Esophagus muscularis mucosa (tissue), 4 donors: ENCODE measurements around the gene ENAM. TPM values are rescaled to one million over a fixed set of nuclear protein-coding genes. Genes with fewer than 3 reads are reported as not detected.
"Not testable (repeated sequence)": the region's sequence is repeated elsewhere in the genome, so short reads cannot be mapped to it uniquely, and the experiment has no call there.

ENCODE experiments used
- DNase-seq: peaks from one replicate; pipeline ENCODE4 v3.0.0-alpha.2; 2017; ENCODE audit errors: extremely low spot score
- H3K27ac ChIP-seq, 4 donors: fragments of 200-600 bp; sonication (generic); replicated peaks in 1 of 4; 1 replicate in 3 of 4; 2 replicates in 1 of 4; pipeline ENCODE4 v1.5.1; 2016 to 2019; ENCODE audit warnings: mild to moderate bottlenecking in 1 of 4
- H3K27me3 ChIP-seq, 4 donors: fragments of 200-600 bp; sonication (generic); one replicate each; pipeline versions ENCODE4 v1.5.1 to v1.6.0; 2016 to 2019
- H3K36me3 ChIP-seq, 4 donors: fragments of 200-600 bp; sonication (generic); one replicate each; pipeline ENCODE4 v1.5.1; 2016 to 2019
- H3K4me1 ChIP-seq, 4 donors: fragments of 200-600 bp; sonication (generic); one replicate each; pipeline ENCODE4 v1.5.1; 2016 to 2019
- H3K4me3 ChIP-seq, 4 donors: fragments of 200-600 bp; sonication (generic); 1 replicate in 2 of 4; 2 replicates in 2 of 4; pipeline ENCODE4 v1.5.1; 2016 to 2019; ENCODE audit warnings: mild to moderate bottlenecking in 4 of 4, moderate library complexity in 1 of 4
- H3K9me3 ChIP-seq, 4 donors: fragments of 200-600 bp; sonication (generic); 1 replicate in 3 of 4; 2 replicates in 1 of 4; pipeline ENCODE4 v1.5.1; 2016 to 2019
- EP300 ChIP-seq: sonication (generic); formaldehyde crosslinking; IDR thresholded peaks from one replicate; pipeline ENCODE4 v1.6.1; 2017; ENCODE audit warnings: antibody characterized with exemption
- POLR2A ChIP-seq: fragments of 450-650 bp; IDR thresholded peaks from one replicate; pipeline ENCODE4 v1.6.1; 2017; ENCODE audit warnings: antibody characterized with exemption, moderate library complexity, mild to moderate bottlenecking, low read depth
- POLR2AphosphoS5 ChIP-seq, 2 donors: sonication (generic); formaldehyde crosslinking; IDR thresholded peaks; one replicate each; pipeline ENCODE4 v1.6.1; 2017; ENCODE audit warnings: antibody characterized with exemption in 2 of 2
- WGBS: methylation state at CpG from one replicate; pipeline ENCODE4 v1.1.5; 2018; 5-methylcytosine and 5-hydroxymethylcytosine counted together
- intact Hi-C: fragments of 100-400 bp; cut with DNase I; formaldehyde crosslinking; loops from one replicate; pipeline ENCODE4 v1.15.1; 2023
- total RNA-seq, 4 donors: library from RNA; depleted of rRNA; stranded (reverse); fragments of >200 nt; gene quantifications; one replicate each; pipeline versions ENCODE4 v1.1.0 to v1.2.1, GENCODE V29; 2016
- TF ChIP-seq, protein P1 (sequence below), 3 experiments: fragments of 200-600 bp in 2 of 3; fragments of 450-650 bp in 1 of 3; sonication (generic) in 2 of 3; IDR thresholded peaks; one replicate each; pipeline ENCODE4 v1.5.1; 2017 to 2019; ENCODE audit warnings: antibody characterized with exemption in 3 of 3, mild to moderate bottlenecking in 2 of 3, moderate library complexity in 1 of 3

ENAM gene
- total RNA-seq, 4 donors from 2014 or later = not detected

DNA sequence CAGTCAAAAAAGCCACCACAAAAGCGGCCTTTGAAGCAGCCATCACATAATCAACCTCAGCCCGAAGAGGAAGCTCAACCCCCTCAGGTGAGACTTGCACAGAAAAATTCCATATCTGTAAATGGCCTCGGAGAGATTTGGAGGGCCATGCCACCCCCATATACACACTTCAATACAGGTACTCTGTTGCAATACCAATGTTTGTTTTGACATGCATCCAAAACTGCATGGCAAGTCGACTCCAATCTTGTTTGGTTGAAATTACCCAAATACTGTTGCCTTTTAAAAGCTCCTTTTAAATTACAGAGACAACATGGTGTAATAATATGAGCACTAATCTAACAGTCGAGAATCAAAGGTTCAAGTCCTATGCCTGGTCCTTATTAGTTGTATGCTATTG is 5.9 kb downstream of the ENAM start:
- DNase-seq = no peak
- H3K36me3 ChIP-seq = no peaks in the 10 kb centered on the region
- intact Hi-C loops = no loop called here
- WGBS = 92% methylated on average over 5 of the region's 5 CpGs
- no peaks in the 10 kb centered on the region for H3K9me3 ChIP-seq
- H3K27me3 ChIP-seq = no peaks in the 10 kb centered on the region
- peaks cover 6 to 15% (median 10%) of the 10 kb centered on the region in 4 donors for H3K4me1 ChIP-seq
- TF ChIP-seq, protein P1, sequence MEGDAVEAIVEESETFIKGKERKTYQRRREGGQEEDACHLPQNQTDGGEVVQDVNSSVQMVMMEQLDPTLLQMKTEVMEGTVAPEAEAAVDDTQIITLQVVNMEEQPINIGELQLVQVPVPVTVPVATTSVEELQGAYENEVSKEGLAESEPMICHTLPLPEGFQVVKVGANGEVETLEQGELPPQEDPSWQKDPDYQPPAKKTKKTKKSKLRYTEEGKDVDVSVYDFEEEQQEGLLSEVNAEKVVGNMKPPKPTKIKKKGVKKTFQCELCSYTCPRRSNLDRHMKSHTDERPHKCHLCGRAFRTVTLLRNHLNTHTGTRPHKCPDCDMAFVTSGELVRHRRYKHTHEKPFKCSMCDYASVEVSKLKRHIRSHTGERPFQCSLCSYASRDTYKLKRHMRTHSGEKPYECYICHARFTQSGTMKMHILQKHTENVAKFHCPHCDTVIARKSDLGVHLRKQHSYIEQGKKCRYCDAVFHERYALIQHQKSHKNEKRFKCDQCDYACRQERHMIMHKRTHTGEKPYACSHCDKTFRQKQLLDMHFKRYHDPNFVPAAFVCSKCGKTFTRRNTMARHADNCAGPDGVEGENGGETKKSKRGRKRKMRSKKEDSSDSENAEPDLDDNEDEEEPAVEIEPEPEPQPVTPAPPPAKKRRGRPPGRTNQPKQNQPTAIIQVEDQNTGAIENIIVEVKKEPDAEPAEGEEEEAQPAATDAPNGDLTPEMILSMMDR (IDR thresholded peaks at IDR 0.05) = no peak
- TF ChIP-seq POLR2A = no peak
- no peak for TF ChIP-seq EP300
- TF ChIP-seq POLR2AphosphoS5 (IDR thresholded peaks at IDR 0.05) = no peak
- H3K27ac ChIP-seq = no peak overlapping the region
- H3K4me3 ChIP-seq = no peak overlapping the region

DNA sequence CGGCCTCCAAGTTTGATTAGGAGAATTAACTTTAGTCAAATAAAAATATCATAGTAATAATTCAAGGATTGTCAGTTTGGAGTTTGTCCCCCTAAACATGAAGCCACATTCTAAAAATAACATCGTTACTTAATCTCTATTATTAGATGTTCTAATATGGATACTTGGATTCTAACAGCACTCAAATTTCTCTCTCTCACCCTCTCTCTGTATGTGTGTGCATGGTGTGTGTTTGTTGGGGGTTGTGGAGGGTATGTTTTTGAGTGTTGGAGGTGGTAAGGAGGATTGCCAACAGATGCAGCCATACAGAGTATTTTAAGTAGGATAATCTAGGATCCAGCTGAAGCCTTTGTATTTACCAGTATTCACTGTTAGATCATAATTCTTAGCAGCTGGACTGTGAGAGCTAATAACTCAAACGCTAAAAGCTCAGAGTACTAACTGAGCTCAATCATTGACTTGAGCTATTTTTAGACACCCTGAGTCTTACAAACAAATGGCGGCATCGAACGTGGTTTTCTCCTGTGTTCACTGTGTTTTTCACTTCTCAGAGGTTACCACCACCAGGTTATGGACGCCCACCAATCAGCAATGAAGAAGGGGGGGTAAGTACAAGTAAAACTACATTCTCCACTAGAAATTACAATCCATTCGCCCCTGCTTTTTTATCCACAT is 8.8 kb downstream of the ENAM start:
- H3K36me3 ChIP-seq = no peaks in the 10 kb centered on the region
- peak overlapping the region in 1 of 4 donors; percentile 5 for H3K27ac ChIP-seq
- peak overlapping the region in 3 of 4 donors; percentile 12 to 16 (median 14) for H3K4me3 ChIP-seq
- H3K27me3 ChIP-seq = no peaks in the 10 kb centered on the region
- intact Hi-C loops = no loop called here
- no peaks in the 10 kb centered on the region for H3K9me3 ChIP-seq
- no peak for DNase-seq
- WGBS = 32% methylated on average over 8 of the region's 8 CpGs
- TF ChIP-seq, protein P1 (IDR thresholded peaks at IDR 0.05) = no peak
- TF ChIP-seq POLR2A (no peak), POLR2AphosphoS5 (IDR thresholded peaks at IDR 0.05) (no peak), EP300 (no peak)
- peaks cover 6 to 15% (median 10%) of the 10 kb centered on the region in 4 donors for H3K4me1 ChIP-seq

DNA sequence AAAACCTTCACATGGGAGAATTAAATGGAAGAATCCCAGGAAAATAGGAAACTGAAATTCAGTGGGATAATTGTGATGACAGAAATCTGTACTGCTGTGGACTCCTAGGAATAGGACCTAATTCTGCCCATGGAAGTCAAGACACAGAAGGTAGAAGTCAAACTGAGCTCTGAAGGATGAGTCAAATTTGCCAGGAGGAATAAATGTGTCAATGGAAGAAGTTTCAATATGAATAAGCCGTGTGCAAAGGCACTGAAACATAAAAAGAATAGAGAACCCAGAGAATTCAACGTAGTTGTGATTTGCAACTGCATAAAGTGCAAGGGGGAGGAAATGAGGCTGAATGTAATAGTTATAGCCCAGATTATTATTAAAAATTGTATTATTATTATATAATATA is 11.6 kb downstream of the ENAM start:
- intact Hi-C loops = no loop called here
- WGBS = 87% methylated on average over 2 of the region's 2 CpGs
- TF ChIP-seq EP300 = no peak
- TF ChIP-seq POLR2A = no peak
- no peak for TF ChIP-seq POLR2AphosphoS5 (IDR thresholded peaks at IDR 0.05)
- TF ChIP-seq, protein P1 (IDR thresholded peaks at IDR 0.05) = no peak

DNA sequence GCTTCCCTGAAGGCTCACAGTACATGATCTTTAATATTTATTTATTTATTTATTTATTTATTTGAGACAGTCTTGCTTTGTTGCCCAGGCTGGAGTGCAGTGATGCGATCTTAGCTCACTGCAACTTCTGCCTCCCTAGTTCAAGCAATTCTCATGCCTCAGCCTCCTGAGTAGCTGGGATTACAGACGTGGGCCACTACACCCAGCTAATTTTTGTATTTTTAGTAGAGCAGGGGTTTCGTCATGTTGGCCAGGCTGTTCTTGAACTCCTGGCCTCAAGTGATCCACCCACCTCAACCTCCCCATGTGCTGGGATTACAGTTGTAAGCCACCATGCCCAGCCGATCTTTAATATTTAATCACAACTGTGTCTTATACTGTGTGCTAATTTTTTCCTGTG is 22.2 kb downstream of the ENAM start:
- intact Hi-C loops, H3K27me3 ChIP-seq, H3K27ac ChIP-seq, H3K9me3 ChIP-seq, DNase-seq, H3K36me3 ChIP-seq, H3K4me3 ChIP-seq, H3K4me1 ChIP-seq: not testable (repeated sequence)
- WGBS = 85% methylated on average over 4 of the region's 4 CpGs

More for the DNA sequence above, 11.6 kb downstream of the ENAM start:
- no peak for DNase-seq
- no peaks in the 10 kb centered on the region for H3K27me3 ChIP-seq
- H3K36me3 ChIP-seq = no peaks in the 10 kb centered on the region
- H3K4me1 ChIP-seq = peaks cover 6 to 15% (median 10%) of the 10 kb centered on the region in 4 donors
- no peak overlapping the region for H3K4me3 ChIP-seq
- H3K9me3 ChIP-seq = no peaks in the 10 kb centered on the region
- no peak overlapping the region for H3K27ac ChIP-seq

DNA sequence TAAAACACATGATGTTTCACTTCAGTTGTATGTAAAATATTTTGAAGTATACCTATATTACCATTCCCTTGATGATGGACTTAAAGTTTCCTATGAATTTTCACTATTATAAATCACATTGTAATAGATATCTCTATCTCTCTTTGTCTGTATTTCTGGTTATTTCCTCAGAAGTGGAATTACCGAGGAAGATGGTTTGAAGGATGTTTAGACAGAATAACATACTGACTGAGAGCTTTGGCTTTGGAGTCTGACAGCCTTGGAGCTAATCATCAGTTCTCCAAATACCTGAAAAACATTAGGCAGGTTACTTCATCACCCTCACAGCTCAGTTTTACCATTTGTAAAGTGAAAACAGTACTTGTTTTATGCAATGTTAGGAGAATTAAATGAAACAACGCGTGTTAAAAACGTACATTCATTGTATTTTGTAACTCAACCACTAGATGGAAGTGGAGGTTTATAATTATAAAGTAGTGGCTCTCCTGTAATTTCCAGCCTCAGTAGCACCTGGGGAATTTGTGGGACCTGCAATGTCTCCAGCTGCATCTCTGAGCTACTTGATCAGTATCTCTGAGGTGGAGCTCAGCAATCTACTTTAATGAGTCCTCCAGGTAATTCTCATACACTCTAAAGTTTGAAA is 23.4 kb downstream of the ENAM start:
- intact Hi-C loops = loop anchor here (2.0 kb wide), 1 partner anchor 357 kb away; no protein-coding TSS in a partner anchor
- Histone ChIP-seq H3K36me3 (no peaks in the 10 kb centered on the region), H3K4me1 (peaks cover 0 to 5% (median 2%) of the 10 kb centered on the region in 4 donors), H3K27me3 (no peaks in the 10 kb centered on the region), H3K9me3 (no peaks in the 10 kb centered on the region), H3K27ac (no peak overlapping the region), H3K4me3 (no peak overlapping the region)
- DNase-seq = no peak
- TF ChIP-seq POLR2AphosphoS5 (IDR thresholded peaks at IDR 0.05) = no peak
- TF ChIP-seq, protein P1 (IDR thresholded peaks at IDR 0.05) = peak; percentile 41 to 53 (median 46)
- 4% methylated on average over 4 of the region's 4 CpGs for WGBS
